Right lobe of liver (tissue), 6 donors: ENCODE results near the gene PPFIBP1. TPM values are rescaled to one million over a fixed set of nuclear protein-coding genes. Genes with fewer than 3 reads are reported as not detected.

Source experiments
- ATAC-seq, 4 donors: fragments of 200-7000 bp; cut with Tn5 transposase; one replicate each; pipeline ENCODE4 v1.9.1; 2020; ENCODE audit warnings: mild to moderate bottlenecking in 4 of 4, moderate library complexity in 4 of 4
- DNase-seq, 3 donors: peaks; one replicate each; pipeline ENCODE4 v3.0.0-alpha.2; 2020
- H3K27ac ChIP-seq, 3 donors: fragments of 200-600 bp; one replicate each; pipeline ENCODE4 v1.8.0; 2022
- H3K27me3 ChIP-seq, 2 donors: fragments of 200-600 bp; one replicate each; pipeline ENCODE4 v1.8.0; 2022
- H3K36me3 ChIP-seq, 4 donors: fragments of 200-600 bp; sonication (generic) in 1 of 4; one replicate each; pipeline versions ENCODE4 v1.5.1 to v1.8.0; 2017 to 2022; ENCODE audit warnings: control low read depth in 1 of 4
- H3K4me1 ChIP-seq, 4 donors: fragments of 200-600 bp; sonication (generic) in 1 of 4; one replicate each; pipeline versions ENCODE4 v1.5.1 to v1.8.0; 2017 to 2022; ENCODE audit warnings: control low read depth in 1 of 4
- H3K4me3 ChIP-seq, 3 donors: fragments of 200-600 bp; one replicate each; pipeline ENCODE4 v1.8.0; 2022
- H3K9me3 ChIP-seq, 4 donors: fragments of 200-600 bp; sonication (generic) in 1 of 4; one replicate each; pipeline versions ENCODE4 v1.5.1 to v1.8.0; 2017 to 2022; ENCODE audit warnings: control low read depth in 1 of 4
- CTCF ChIP-seq, 4 donors: fragments of 200-600 bp in 3 of 4; fragments of 450-650 bp in 1 of 4; IDR thresholded peaks; one replicate each; pipeline versions ENCODE4 v1.5.1 to v1.8.0; 2016 to 2022; ENCODE audit warnings: antibody characterized with exemption in 4 of 4, mild to moderate bottlenecking in 2 of 4
- POLR2A ChIP-seq: fragments of 450-650 bp; IDR thresholded peaks from one replicate; pipeline ENCODE4 v1.6.1; 2017; ENCODE audit warnings: antibody characterized with exemption, mild to moderate bottlenecking
- WGBS: methylation state at CpG from one replicate; pipeline ENCODE4 v1.1.6; 2018; ENCODE audit warnings: low coverage, low lambda C conversion rate; ENCODE audit not compliant: insufficient coverage; ENCODE audit errors: missing lambda C conversion rate; 5-methylcytosine and 5-hydroxymethylcytosine counted together
- intact Hi-C, 2 donors: fragments of 100-400 bp; cut with DNase I; formaldehyde crosslinking; loops; one replicate each; pipeline versions ENCODE4 v1.11.2 to v1.14.1; 2022
- total RNA-seq, 6 experiments: library from RNA; depleted of rRNA in 2 of 6; stranded (reverse); fragments of >200 nt in 2 of 6; fragmentation: NEBNext Ultra II Directional in 3 of 6; extraction: Animal tissue kit (Norgen Biotek cat#: 25700) in 3 of 6; gene quantifications; one replicate each; pipeline versions ENCODE4 v1.1.0 to v1.2.4, GENCODE V29; 2016 to 2023
- donor health status: DM: no; HTN: yes; CAD: no.
- donor health status: DM: no; HTN: no; CAD: no.
- donor health status: DM: no; HTN: no; CAD: no.
- donor health status: DM: no; HTN: yes; CAD: no.
- donor health status: DM: no; HTN: yes; CAD: no.

Gene PPFIBP1
- total RNA-seq, 6 experiments from 2014 or later: 24.1 to 53.9 (median 35.8) TPM

DNA sequence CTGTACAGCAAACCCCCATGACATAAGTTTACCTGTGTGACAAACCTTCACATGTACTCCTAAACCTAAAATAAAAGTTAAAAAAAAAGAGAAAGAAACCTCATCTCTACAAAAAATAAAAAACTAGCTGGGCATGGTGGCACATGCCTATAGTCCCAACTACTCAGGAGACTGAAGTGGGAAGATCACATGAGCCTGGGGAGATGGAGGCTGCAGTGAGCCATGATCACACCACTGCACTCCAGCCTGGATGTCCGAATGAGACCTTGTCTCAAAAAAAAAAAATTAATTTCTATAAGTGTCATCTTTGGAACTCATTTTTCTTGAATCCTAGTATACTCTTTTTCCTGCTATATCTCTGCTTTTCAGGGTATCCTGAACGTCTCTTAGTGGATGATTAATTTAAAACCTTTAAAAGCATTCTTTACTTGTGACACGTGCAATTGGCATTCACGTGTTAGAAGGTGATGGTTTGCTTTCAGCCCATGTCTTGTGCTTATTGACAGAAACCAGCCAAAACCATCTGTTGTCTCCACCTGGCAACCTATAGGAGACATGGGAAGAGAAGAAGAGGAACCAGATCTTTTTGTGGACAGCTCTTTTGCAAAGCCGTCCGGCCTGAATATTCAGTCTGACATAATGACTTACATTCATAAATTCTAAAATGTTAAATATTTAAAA, 30.6 kb upstream of the PPFIBP1 start:
- DNase-seq (no peak), ATAC-seq (no peak)
- Histone ChIP-seq H3K27ac (no peak overlapping the region), H3K9me3 (no peaks in the 10 kb centered on the region), H3K4me3 (no peak overlapping the region), H3K4me1 (peaks cover 0 to 8% (median 0%) of the 10 kb centered on the region in 4 donors), H3K36me3 (no peaks in the 10 kb centered on the region), H3K27me3 (no peaks in the 10 kb centered on the region)
- TF ChIP-seq CTCF (IDR thresholded peaks at IDR 0.05) (no peak), POLR2A (no peak)
- intact Hi-C loops: no loop called here
- WGBS: 78% methylated on average over 6 of the region's 6 CpGs

GRCh38 chr12:27497446-27497845, 26.6 kb upstream of the PPFIBP1 start:
- Histone ChIP-seq H3K27me3 (no peaks in the 10 kb centered on the region), H3K36me3 (no peaks in the 10 kb centered on the region), H3K4me3 (no peak overlapping the region), H3K27ac (no peak overlapping the region), H3K9me3 (no peaks in the 10 kb centered on the region), H3K4me1 (no peaks in the 10 kb centered on the region)
- intact Hi-C loops: no loop called here
- ATAC-seq (no peak), DNase-seq (no peak)
- WGBS: 82% methylated on average over 3 of the region's 3 CpGs
- TF ChIP-seq POLR2A (no peak), CTCF (IDR thresholded peaks at IDR 0.05) (no peak)

DNA sequence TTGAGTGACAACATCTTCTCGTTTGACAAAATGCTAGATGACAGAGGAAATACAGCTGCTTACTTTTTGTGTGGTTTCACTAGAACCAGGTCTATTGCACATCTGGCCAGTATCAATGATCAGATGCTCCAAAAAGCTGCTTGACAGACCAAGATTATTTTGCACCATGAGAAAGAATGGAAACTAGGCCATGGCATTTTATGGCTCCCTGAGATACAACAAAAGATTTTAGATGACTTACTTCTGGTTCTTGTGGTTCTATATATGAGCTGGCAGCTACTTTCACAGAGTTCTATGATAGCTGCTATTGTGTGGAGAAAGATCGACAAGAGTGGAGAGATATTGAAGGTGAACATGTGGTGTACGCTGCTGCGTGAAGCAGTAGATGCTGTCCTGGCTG, 25.9 kb upstream of the PPFIBP1 start:
- WGBS: 50% methylated on average over 2 of the region's 4 CpGs
- no peaks in the 10 kb centered on the region for H3K4me1 ChIP-seq
- intact Hi-C loops: no loop called here
- DNase-seq: no peak
- H3K9me3 ChIP-seq: no peaks in the 10 kb centered on the region
- no peak overlapping the region for H3K4me3 ChIP-seq
- no peak overlapping the region for H3K27ac ChIP-seq
- H3K27me3 ChIP-seq: no peaks in the 10 kb centered on the region
- H3K36me3 ChIP-seq: no peaks in the 10 kb centered on the region
- TF ChIP-seq CTCF (IDR thresholded peaks at IDR 0.05) (no peak), POLR2A (no peak)
- no peak for ATAC-seq

- TF ChIP-seq CTCF (IDR thresholded peaks at IDR 0.05): no peak
- no peak for TF ChIP-seq POLR2A
These were observed 25.2 kb upstream of the PPFIBP1 start for GRCh38 chr12:27498761-27499160.

More at GRCh38 chr12:27498761-27499160, 25.2 kb upstream of the PPFIBP1 start:
- Histone ChIP-seq H3K27ac (no peak overlapping the region), H3K36me3 (no peaks in the 10 kb centered on the region), H3K4me3 (no peak overlapping the region), H3K4me1 (no peaks in the 10 kb centered on the region), H3K27me3 (no peaks in the 10 kb centered on the region), H3K9me3 (no peaks in the 10 kb centered on the region)
- 64% methylated on average over 5 of the region's 5 CpGs for WGBS
- DNase-seq (no peak), ATAC-seq (no peak)
- intact Hi-C loops: no loop called here
